Measurements from ENCODE around the gene CCNG1. TPM values are rescaled to one million over a fixed set of nuclear protein-coding genes. Genes with fewer than 3 reads are reported as not detected.
"Not testable (repeated sequence)": the region's sequence is repeated elsewhere in the genome, so short reads cannot be mapped to it uniquely, and the experiment has no call there.

Gene CCNG1
- total and polyA plus RNA-seq, 12 donors, result 67.1 to 198 (median 133) TPM

- DNase-seq, result no peak
- Histone ChIP-seq H3K36me3 (replicated peaks in 1 of 2) (peaks cover 0 to 48% of the 10 kb centered on the region in 2 donors), H3K4me3 (no peak overlapping the region), H3K9me3 (replicated peaks in 1 of 3) (no peaks in the 10 kb centered on the region), H3K4me1 (replicated peaks in 1 of 2) (no peaks in the 10 kb centered on the region), H3K27ac (no peak overlapping the region), H3K27me3 (no peaks in the 10 kb centered on the region)
- TF ChIP-seq CTCF (IDR thresholded peaks at IDR 0.05) (no peak), POLR2A (IDR thresholded peaks at IDR 0.05) (no peak)
- intact Hi-C loops (cut with DNase I), result no loop called here
- WGBS, 4 donors, result 86 to 94% (median 90%) methylated on average over 3 of the region's 3 CpGs
Measured at GRCh38 chr5:163447875-163448274, 10.5 kb downstream of the CCNG1 start.

DNA sequence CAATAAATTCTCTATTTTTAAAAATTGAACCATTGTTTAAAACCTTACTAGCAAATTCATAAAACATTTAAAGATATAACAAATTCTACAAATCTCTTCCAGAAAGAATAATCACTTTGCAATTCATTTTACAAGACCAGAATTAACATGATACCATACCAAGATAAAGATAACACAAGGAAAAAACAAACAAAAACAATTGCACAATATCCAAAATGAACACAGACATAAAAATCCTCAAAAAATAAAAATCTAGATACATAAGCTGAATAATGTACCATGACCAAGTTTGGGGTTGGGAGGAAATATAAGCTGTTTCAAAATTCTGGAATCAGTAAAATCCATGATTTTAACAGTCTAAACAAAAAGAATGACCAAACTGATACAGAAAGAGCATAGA lies 11.1 kb downstream of the CCNG1 start:
- no peak for DNase-seq
- Histone ChIP-seq H3K27ac (no peak overlapping the region), H3K36me3 (replicated peaks in 1 of 2) (peaks cover 0 to 51% of the 10 kb centered on the region in 2 donors), H3K4me3 (no peak overlapping the region), H3K27me3 (no peaks in the 10 kb centered on the region), H3K9me3 (replicated peaks in 1 of 3) (no peaks in the 10 kb centered on the region), H3K4me1 (replicated peaks in 1 of 2) (no peaks in the 10 kb centered on the region)
- TF ChIP-seq POLR2A (IDR thresholded peaks at IDR 0.05), result no peak
- no peak for TF ChIP-seq CTCF (IDR thresholded peaks at IDR 0.05)
- intact Hi-C loops (cut with DNase I), result no loop called here

DNA sequence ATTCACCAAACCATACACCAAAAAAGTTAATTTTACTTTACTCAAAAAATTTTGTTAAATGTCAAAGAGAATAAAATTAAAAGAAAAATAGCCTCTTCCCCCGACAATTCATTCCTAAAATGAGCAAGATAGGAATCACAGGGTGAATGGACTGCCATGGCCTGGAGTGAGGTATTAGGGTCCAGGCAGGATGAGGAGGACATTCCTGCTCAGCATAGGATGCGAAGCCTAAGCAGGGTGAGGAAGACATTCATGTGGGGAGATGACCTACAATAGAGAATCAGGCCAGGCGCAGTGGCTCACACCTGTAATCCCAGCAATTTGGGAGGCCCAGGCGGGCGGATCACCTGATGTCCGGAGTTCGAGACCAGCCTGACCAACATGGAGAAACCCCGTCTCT lies 14.1 kb downstream of the CCNG1 start:
- 96 to 99% (median 98%) methylated on average over 8 of the region's 8 CpGs for WGBS, 4 donors
- TF ChIP-seq POLR2A (IDR thresholded peaks at IDR 0.05) (no peak), CTCF (IDR thresholded peaks at IDR 0.05) (no peak)
- Histone ChIP-seq H3K4me3 (no peak overlapping the region), H3K36me3 (replicated peaks in 1 of 2) (peaks cover 0 to 35% of the 10 kb centered on the region in 2 donors), H3K4me1 (replicated peaks in 1 of 2) (peaks cover 0 to 5% of the 10 kb centered on the region in 2 donors), H3K27me3 (no peaks in the 10 kb centered on the region), H3K9me3 (replicated peaks in 1 of 3) (no peaks in the 10 kb centered on the region), H3K27ac (no peak overlapping the region)
- DNase-seq, result no peak
- intact Hi-C loops (cut with DNase I), result no loop called here

DNA sequence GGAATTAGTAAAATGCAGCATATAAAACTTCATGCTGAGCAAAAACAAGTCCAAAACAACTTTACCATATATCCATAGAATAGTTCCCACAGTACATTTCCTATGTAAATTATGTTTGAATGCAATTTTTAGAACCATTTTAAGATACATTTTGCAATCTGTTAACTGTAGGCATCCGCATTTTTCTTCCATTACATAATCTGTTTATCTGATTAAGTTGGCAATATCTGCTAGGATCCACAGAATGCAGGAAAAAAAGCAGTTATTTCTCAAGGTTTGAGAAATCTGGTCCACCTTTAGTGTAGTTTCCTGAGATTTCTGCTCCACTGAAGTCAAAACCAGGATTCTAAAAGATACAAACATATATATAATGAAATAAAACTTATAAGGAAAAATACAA lies 16.3 kb downstream of the CCNG1 start:
- Histone ChIP-seq H3K27ac (no peak overlapping the region), H3K4me3 (no peak overlapping the region), H3K4me1 (replicated peaks in 1 of 2) (peaks cover 7 to 15% of the 10 kb centered on the region in 2 donors), H3K36me3 (replicated peaks in 1 of 2) (peaks cover 0 to 22% of the 10 kb centered on the region in 2 donors), H3K9me3 (replicated peaks in 1 of 3) (no peaks in the 10 kb centered on the region), H3K27me3 (no peaks in the 10 kb centered on the region)
- TF ChIP-seq POLR2A (IDR thresholded peaks at IDR 0.05) (no peak), CTCF (IDR thresholded peaks at IDR 0.05) (no peak)
- intact Hi-C loops (cut with DNase I), result no loop called here
- DNase-seq, result no peak
- WGBS, 4 donors, result 35 to 63% (median 52%) methylated on average over 1 of the region's 1 CpG

- H3K27ac ChIP-seq; H3K9me3 ChIP-seq (replicated peaks in 1 of 3); intact Hi-C loops (cut with DNase I); H3K27me3 ChIP-seq; H3K4me3 ChIP-seq; DNase-seq: not testable (repeated sequence)
- 96 to 98% (median 97%) methylated on average over 17 of the region's 17 CpGs for WGBS, 4 donors
- H3K36me3 ChIP-seq (replicated peaks in 1 of 2), result peaks cover 0 to 22% of the 10 kb centered on the region in 2 donors
- peaks cover 13 to 20% of the 10 kb centered on the region in 2 donors for H3K4me1 ChIP-seq (replicated peaks in 1 of 2)
Measured at GRCh38 chr5:163455406-163455805, 18.0 kb downstream of the CCNG1 start.

Data from adrenal gland (tissue), 12 donors.